Measurements from ENCODE around the gene HIGD1C.
"Not testable (repeated sequence)": the region's sequence is repeated elsewhere in the genome, so short reads cannot be mapped to it uniquely, and the experiment has no call there.

HIGD1C gene

DNA sequence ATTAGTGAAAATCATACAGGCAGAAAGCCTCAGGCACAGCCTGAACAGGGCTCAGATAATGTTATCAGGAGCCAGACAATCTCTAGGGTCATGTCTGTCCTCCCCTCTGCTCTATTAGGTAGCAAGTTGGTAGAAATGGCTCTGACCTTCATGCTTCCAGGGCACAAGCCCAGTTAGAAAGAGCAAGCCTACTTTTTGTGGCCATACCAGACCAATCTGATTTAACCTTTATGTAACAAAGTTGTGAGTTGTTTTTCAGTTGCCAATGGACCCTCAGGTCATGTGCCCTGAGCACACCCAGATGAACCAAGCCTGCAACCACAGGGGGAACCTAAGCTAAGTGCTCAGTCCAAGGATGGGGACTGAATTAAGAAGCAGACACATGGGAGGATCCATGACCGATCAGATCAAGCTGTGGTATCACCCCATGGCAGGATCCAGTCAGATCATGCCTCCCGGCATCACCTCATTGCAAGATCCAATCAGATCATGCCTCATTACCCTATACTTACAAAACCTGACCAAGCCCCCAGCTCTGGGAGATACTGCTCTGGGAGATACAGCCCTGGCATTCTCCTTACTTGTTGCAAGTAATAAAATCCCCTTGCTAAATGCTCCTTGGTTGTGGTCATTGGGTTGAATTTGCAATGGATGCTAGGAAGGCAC is 18.8 kb upstream of the HIGD1C start:
- no peak for DNase-seq (ENCODE audit: low read depth in 2 of 2)

DNA sequence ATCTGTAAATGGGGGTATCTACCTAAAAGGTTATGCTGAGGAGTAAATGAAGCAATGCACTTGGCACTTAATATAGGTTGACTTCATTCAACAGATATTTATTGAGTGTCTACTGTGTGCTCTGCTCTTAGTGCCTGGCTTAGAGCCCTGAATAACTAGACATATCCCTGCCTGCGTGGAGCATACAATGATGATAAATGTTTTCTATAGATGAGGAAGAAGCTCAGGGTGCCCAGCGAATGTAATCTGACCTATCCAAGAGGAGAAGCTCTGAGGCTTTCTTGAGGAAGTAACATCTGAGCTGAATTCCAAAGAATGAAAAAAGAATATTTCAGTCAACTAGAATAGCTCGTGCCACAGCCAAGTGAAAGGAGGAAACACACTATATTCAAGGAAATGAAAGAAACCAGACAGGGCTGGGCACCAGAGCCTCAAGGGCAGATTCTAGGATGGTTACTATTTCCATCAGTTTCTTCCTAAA is 17.9 kb upstream of the HIGD1C start:
- DNase-seq (ENCODE audit: low read depth in 2 of 2), result no peak

DNA sequence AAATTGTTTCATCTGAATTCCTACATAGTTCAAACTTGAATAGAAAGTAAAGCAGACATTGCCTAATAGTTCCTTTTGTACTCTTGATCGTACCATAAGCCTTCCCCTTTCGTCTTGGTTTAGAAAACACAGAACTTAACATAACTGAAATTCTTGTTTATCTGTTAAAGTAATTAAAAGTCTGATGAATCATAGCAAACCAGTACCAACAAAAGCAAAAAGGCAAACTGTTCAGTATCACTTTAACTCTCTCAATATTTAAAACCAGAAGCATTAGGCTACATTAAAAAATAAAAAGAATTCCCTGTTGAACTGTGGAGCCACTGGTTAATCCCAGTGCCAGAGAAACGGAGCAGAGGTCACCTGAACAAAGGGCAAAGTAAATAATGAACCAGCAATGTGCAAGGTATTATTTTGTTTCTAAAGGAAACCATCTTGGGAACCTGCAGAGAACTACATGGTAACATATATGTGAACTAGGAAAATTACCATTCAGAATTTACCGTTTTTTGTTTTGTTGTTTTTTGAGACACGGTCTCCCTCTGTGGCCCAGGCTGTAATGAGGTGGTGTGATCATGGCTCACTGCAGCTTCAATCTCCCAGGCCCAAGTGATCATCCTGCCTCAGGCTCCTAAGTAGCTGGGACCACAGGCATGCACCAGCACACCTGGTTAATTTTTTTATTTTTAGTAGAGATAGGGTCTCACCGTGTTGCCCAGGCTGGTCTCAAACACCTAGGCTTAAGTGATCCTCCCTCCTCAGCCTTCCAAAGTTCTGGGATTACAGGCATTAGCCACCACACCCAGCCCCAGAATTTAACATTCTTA is 17.1 kb upstream of the HIGD1C start:
- DNase-seq (ENCODE audit: low read depth in 2 of 2), result no peak

DNA sequence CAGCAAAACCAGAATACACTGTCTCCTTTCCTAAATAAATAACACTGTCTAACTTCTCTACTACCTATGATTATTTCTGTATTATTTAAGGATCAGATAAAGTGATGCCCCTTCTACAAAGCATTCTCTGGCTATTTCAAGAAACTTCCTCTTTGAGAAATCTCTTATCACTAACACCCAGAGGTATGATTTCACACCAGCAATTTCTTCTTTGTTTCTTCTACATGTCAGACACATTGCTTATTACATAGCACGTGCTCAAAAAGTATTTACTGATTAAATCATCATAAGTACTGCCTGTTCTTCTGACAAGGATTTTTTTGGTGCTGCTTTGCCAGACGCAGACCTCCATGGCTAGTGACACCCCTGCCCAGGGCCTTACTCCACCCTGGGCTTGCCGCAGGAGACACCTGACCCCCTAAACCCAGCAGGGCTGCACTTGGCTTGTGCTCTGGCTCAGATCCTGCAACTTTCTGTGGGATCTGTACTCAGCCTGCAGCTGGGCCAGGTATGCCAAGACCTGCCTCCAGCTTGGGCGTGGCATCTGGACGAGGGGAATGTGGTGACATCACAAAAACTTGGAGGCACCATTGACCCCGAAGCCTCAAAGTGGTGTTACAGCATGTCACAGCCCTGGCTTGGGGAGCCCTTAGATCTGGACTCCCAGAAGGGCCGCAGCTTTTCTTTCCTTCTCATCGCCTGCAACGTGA is 15.4 kb upstream of the HIGD1C start:
- no peak for DNase-seq (ENCODE audit: low read depth in 2 of 2)

DNA sequence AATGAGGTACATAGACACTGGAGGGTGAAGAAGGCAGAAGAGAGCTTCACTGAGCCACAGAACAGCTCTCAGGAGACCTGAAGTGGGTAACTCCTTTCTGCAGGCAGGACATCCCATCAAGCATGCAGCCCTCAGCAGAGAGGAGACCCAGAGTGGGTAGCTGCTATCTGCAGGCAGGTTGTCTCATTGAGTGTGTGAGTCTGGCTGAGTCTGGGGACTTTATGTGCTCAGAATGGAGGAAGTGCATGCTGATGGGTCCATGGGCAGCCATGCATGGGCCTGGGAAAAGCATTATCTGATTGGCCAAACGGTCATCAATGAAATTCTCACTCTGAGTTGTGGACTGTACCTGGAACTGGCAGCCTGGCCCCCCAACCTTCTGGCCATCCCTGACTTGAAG is 14.7 kb upstream of the HIGD1C start:
- DNase-seq (ENCODE audit: low read depth in 2 of 2), result no peak

DNA sequence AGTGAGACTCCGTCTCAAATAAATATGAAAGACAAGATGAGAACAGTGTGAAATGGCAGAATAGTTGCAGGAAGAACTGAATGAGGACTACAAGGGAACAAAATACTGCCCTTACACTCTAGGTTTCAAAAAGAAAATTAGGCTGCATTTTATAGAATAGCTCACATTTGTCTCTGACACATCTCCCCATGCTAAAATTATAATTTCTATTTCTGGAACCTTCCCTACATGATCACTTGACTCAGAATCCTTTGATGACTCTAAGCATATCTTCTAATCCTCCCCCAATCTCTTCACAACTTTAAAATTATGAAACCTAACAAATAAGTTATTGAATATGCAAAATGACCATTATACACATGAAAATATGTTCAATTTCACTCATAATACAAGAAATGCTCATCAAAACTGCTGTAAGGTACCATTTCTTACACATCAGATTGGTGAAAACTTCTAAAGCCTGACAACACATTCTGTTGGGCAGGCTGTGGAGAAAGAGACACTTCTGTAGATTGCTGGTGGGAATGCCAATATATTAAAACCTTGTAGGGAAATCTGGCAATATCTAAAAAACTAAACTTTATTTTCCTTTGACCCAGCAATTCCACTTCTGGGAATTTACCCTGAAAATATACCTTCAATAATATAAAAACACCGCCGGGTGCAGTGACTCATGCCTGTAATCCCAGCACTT is 4.3 kb upstream of the HIGD1C start:
- no peak for DNase-seq (ENCODE audit: low read depth in 2 of 2)

DNA sequence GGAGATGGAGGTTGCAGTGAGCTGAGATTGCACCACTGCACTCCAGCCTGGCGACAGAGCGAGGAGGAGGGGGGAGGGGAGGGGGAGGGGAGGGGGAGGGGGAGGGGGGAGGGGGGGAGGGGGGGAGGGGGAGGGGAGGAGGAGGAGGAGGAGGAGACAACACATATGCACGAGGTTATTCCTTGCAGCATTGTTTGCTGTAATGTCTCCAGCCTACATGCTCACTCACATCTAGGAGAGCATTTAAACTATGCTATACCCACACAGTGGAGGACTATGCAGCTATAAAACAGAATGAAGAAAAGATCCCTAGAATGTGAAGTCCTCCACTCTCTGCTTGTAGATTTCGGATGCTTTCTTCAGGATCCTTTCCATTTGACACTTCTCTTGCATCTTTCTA is 3.5 kb upstream of the HIGD1C start:
- DNase-seq (ENCODE audit: low read depth in 2 of 2), result no peak

DNA sequence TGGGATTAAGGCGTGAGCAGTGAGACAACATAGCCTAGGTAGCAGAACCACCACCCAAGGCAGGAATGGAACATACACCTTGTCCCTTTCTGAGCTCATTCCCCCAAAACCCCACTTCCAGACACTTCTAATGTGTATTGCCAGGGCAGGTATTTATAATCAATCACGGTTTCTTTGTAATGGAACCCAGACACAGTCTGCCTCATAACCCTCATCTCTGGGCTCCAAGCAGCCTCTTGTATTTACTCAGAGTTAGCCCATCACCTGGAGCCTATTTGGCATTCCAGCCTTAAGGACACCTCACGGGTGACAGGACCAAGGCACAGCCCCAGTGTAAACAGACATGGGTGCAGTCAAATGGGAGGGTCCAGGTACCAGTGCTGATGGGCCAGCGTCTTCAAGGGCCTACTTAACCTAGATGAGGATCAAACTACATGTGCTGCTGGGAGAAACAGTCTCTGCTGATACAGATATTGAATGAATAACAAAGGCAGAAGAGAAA is 2.5 kb upstream of the HIGD1C start:
- DNase-seq (ENCODE audit: low read depth in 2 of 2), result no peak

DNA sequence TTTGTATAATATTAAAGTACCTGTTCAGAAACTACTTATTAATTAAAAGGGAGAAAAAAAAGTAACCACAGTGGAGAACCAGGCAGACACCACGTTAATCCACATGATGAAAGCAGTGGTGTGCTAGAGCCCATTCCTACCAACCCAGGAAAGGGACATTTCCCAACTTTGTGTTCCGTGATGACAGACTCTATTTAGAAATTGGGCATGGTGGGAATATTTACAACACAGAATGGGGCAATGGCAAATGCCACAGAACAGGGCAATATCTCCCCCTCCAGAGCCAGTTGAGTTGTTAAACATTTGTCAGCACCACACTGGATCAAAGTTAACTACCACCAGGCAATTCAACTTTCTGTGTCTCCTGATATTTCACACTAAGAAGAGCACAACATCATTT is 1.2 kb upstream of the HIGD1C start:
- no peak for DNase-seq (ENCODE audit: low read depth in 2 of 2)

DNA sequence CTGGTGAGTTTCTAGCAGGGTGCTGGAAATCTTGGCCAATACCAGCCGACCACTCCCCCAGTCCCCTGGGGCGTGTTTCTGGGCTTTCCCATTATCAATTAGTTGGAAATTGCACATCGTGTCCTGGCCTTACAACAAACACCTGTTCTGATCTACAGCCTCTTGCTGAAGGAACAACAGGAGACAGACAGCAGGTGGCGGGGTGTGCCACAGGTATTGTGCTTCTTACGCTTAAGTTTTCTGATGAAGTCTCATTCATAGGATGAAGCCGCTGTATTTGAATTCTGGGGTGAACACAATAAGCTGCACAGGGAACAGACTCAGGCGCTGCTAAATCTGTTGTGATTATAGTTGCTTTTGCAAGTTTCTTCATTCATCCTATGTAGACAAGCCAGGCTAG is 703 bp downstream of the HIGD1C start:
- DNase-seq (ENCODE audit: low read depth in 2 of 2), result no peak

DNA sequence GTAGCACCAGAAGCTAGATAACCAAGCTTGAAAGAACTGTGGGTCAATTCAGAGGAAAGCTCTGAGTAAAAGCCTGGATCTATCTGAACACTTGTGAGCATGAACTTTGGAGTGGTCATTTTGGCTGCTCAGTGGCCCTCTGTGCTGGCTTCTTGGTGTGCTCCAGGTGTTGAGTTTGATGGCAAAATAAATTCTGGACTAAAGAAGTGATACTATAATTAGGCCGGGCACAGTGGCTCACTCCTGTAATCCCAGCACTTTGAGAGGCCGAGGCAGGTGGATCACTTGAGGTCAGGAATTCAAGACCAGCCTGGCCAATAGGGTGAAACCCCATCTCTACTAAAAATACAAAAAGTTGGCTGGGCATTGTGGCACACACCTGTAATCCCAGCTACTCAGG is 2.4 kb downstream of the HIGD1C start:
- not testable (repeated sequence) for DNase-seq (ENCODE audit: low read depth in 2 of 2)

DNA sequence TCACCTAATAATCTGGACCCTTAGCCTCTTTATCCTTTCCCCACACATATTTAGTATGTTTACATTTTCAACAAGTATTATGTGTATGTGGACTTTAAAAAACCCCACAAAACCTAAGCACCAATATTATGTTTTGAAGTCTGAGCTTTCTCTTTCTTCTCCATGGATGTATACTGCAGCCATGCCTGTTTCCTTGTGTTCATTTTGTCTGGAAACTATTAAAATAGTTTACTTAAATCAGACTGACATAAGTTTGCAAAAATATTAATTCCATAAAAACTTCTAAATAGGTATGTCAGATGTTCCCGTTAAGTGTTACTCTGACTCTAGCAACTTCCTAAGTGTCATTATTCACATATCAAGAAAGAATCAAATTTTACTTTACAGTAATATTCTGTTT is 2.9 kb downstream of the HIGD1C start:
- no peak for DNase-seq (ENCODE audit: low read depth in 2 of 2)

DNA sequence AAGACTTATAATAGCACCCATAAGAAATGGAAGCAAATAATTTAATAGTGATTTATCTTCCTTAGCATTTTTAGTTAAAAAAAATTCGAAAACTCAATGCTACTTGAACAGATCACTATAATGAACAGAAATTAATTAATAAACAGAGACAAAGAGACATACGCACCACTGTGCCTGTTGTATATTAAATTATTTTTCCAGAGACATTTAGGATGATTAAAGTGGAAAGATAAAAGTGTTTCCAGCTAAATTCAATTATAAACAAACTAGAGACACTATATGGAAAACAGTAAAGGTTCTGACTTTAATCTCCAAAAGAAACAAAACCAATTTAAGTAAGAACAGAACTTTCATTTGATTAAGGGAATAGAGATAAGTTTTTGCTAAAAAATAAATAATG is 3.4 kb downstream of the HIGD1C start:
- DNase-seq (ENCODE audit: low read depth in 2 of 2), result no peak

DNA sequence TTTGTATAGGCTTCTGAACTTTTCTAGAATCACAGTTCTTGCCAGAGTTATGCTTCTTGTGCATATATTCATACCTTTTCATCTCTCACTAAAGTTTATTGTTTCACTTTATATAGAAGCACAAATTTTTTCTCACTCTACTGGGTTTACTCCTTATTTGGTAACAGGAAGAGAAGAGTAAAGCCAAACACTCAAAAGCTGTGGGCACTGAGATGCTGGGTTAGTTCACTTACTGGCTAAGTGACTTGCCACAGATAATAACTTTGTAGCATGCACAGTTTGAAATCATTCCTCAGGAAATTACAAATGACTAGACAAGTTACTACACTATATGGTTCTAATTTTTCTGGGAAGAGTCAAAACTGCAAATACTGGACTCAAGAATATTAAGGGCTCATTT is 7.8 kb downstream of the HIGD1C start:
- DNase-seq (ENCODE audit: low read depth in 2 of 2), result no peak

DNA sequence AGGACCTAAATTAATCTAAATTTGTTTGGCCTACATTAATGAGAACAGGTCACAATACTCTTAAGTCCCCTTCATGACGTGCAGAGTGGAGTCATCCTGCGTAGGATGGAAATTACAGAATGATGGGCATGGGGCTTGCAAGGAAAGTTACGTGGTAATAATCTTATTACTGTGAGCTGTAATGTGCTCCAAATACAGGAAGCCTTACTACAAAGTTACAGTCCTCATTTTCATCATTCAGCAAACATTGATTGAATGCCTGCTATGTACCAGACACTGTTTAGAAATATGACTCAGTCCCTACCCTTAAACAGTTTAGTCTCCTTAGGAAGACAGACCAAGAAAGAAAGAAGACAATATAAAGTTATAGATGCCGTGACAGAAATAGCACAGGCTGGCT is 9.4 kb downstream of the HIGD1C start:
- no peak for DNase-seq (ENCODE audit: low read depth in 2 of 2)

DNA sequence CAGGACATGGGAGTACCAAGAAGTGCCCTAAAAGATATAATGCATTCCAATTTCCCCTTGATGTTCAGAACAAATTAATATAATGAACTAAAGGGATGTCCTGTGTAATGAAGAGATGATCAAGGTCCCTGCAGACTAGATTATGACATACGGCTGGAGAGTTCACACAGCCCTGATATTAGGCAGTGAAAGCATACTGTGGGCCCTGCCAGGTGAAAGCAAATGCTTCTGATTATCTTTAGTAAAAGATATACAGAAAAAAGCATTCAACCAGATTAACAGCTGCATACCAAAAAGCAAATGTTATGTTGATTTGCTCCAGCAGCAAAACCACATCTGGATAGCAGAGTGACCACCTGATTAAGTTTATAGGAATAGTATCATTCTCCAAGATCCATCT is 12.1 kb downstream of the HIGD1C start:
- no peak for DNase-seq (ENCODE audit: low read depth in 2 of 2)

DNA sequence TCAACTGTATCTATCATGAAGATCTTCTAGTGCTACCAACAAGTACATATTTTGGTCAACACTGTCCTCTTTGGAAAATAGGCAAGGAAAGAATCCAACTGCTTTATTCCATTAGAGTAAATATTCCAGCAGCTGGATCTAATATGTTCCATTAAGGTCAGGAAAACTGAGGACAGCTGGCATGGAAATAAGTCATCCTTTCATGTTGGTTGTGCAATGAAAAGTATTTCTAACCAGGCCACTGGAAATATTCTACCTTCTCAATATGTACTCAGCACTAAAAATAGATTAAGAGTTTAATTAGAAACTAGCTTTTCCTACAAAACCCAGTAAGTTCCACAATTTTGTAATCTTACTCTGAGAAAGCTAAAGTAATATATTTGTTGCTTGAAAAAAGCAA is 19.6 kb downstream of the HIGD1C start:
- no peak for DNase-seq (ENCODE audit: low read depth in 2 of 2)

DNA sequence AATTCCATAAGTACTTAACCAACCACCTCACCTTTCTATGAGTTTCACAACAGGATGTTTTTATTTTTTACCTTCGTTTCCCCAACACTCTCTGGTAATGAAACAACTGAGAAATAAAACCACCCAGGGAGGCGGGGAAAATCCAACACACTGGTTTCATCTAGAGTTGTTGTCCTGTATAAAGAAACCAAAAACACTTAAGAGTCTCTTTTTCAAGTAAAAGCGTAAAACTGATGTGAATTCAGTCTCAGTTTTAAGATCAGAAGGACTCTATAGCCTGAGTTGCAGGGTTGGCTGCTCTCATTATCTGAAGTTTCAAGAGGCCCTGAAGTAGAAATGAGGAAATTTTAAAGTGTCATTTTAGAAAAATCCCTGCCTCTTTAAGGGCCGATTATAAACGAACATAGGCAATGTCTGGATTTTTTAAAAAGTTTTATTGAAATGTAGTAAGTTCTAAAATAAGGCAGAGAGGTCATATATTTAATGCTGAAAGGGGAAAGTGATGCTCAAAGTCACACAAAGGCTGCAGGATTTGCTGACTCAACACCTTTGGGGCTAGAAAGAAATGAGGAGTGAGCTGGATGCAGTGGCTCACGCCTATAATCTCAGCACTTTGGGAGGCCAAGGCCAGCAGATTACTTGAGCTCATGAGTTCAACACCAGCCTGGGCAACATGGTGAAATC is 27.2 kb downstream of the HIGD1C start:
- DNase-seq (ENCODE audit: low read depth in 2 of 2), result no peak

DNA sequence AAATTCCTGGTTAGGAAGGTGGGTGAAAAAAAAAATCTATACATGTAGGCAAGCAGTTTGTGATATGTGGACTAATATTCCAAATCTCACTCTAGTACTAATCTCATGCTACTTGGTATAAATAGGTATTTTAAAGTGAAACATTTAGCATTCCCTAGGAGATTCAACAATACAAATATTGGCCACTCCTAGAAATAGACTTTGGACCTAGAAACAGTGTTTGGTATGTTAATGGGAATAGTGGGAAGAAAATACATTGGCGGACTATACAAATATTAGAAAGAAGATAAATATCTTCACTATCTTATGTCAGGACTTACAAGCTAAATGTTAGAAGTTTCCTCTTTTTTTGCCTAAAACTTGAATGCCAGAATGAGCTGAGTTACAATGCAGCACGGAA is 28.2 kb downstream of the HIGD1C start:
- DNase-seq (ENCODE audit: low read depth in 2 of 2), result no peak

DNA sequence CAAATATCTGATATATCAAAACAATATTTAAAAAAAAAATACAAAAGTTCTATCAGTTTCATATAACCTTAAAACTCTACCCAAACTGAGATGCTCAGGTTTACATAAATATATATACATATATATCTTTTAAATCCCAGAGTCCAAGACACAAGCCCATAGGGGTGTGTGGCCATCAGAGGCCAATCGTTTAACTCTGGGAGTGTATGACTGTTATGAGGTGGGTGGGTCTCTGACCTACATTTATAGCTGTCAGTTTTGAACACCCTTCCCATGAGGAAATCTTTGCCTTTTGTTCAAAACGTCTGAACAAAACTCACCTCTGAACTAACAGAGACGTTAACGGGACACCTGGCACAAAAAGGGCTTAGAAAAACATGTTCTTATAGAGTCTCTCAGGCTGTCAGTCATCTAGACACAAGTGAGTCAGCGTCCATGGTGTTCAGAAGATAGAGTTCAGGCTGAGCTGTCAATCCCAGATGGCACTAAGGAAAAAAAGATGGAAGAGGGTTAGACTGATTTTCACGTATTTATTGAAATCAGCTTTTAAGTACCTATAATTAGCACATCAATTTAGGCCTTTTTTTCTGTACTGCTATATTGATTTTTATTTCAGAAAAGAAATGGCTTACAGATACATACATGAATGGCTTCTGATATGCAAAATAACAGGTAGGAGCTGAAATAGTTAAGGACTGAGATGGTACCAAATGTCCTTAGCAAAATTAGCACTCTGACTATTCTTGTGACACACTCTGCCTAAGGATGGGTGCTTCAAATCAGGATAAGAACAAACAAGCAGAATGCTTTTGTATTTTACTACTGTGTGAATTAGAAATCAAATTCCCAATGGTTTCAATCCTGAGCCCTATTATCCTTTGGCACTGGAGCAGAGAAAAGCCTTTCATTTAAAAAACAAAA is 29.2 kb downstream of the HIGD1C start:
- no peak for DNase-seq (ENCODE audit: low read depth in 2 of 2)
